Posterior vena cava (tissue), 2 donors: ENCODE measurements around the gene TSPAN16. TPM values are rescaled to one million over a fixed set of nuclear protein-coding genes. Genes with fewer than 3 reads are reported as not detected.

Experiments
- DNase-seq: peaks from one replicate; pipeline ENCODE4 v3.0.0-alpha.2; 2020; ENCODE audit warnings: low spot score
- intact Hi-C, 2 donors: fragments of 100-400 bp; cut with DNase I; formaldehyde crosslinking; loops; one replicate each; pipeline versions ENCODE4 v1.14.1 to v1.14.2; 2022 to 2023
- total RNA-seq, 2 donors: library from RNA; stranded (reverse); fragmentation: NEBNext Ultra II Directional; extraction: Animal tissue kit (Norgen Biotek cat#: 25700); gene quantifications; one replicate each; pipeline ENCODE4 v1.2.1, GENCODE V29; 2021
- donor health status: DM: yes; HTN: yes; CAD: no.
- donor health status: DM: yes; HTN: yes; CAD: no.

Gene TSPAN16
- total RNA-seq, 2 donors from 2014 or later, result not detected

- intact Hi-C loops, result no loop called here
- no peak for DNase-seq
Observed at GRCh38 chr19:11361771-11362731, 66.1 kb downstream of the TSPAN16 start.

GRCh38 chr19:11363881-11364280, 67.9 kb downstream of the TSPAN16 start:
- no peak for DNase-seq
- intact Hi-C loops, result no loop called here

- DNase-seq, result no peak
- intact Hi-C loops, result no loop called here
Observed at GRCh38 chr19:11364296-11364904, 68.4 kb downstream of the TSPAN16 start.

GRCh38 chr19:11364935-11365334, 69.0 kb downstream of the TSPAN16 start:
- intact Hi-C loops, result no loop called here
- DNase-seq, result no peak

Other genes with a start within 250 kb of the TSPAN16 start
- 10 to 100 TPM; 51.0 to 66.4 TPM for gene LDLR, start 206.7 kb upstream of the TSPAN16 start, total RNA-seq
- 1 to 10 TPM in 1 of 2 donors, under 1 TPM in 1; 0.81 to 2.2 TPM for gene SPC24, start 140.4 kb upstream of the TSPAN16 start, total RNA-seq
- 100 to 1,000 TPM; 355 to 482 TPM for gene KANK2, start 98.6 kb upstream of the TSPAN16 start, total RNA-seq
- under 1 TPM in 1 of 2 donors, not detected in 1; 0.57 TPM for gene ANGPTL8, start 56.5 kb upstream of the TSPAN16 start, total RNA-seq
- gene DOCK6, start 33.6 kb upstream of the TSPAN16 start, total RNA-seq, result 10 to 100 TPM; 50.0 to 73.2 TPM
- 10 to 100 TPM; 33.5 to 34.2 TPM for gene RAB3D, start 43.5 kb downstream of the TSPAN16 start, total RNA-seq
- 10 to 100 TPM; 41.5 to 42.9 TPM for gene TMEM205, start 50.1 kb downstream of the TSPAN16 start, total RNA-seq
- gene CCDC159, start 50.4 kb downstream of the TSPAN16 start, total RNA-seq, result 10 to 100 TPM; 13.0 to 20.9 TPM
- gene PLPPR2, start 59.3 kb downstream of the TSPAN16 start, total RNA-seq, result 10 to 100 TPM; 38.4 to 40.2 TPM
- gene SWSAP1, start 78.5 kb downstream of the TSPAN16 start, total RNA-seq, result 1 to 10 TPM; 1.2 to 1.8 TPM
- 1 to 10 TPM; 4.0 to 6.4 TPM for gene EPOR, start 88.2 kb downstream of the TSPAN16 start, total RNA-seq
- gene RGL3, start 123.2 kb downstream of the TSPAN16 start, total RNA-seq, result 10 to 100 TPM in 1 of 2 donors, 1 to 10 TPM in 1; 7.7 to 12.9 TPM
- under 1 TPM in 1 of 2 donors, not detected in 1; 0.69 TPM for gene ODAD3, start 139.0 kb downstream of the TSPAN16 start, total RNA-seq
- gene PRKCSH, start 139.5 kb downstream of the TSPAN16 start, total RNA-seq, result 100 to 1,000 TPM; 161 to 188 TPM
- not detected for gene ELAVL3, start 184.9 kb downstream of the TSPAN16 start, total RNA-seq
- 1 to 10 TPM; 6.1 to 9.4 TPM for gene ZNF653, start 209.7 kb downstream of the TSPAN16 start, total RNA-seq
- 10 to 100 TPM; 27.9 TPM for gene ECSIT, start 233.0 kb downstream of the TSPAN16 start, total RNA-seq
- 1,000 to 10,000 TPM; 1,163 to 1,588 TPM for gene CNN1, start 242.7 kb downstream of the TSPAN16 start, total RNA-seq